RKO (cell line): ENCODE results near the gene C10orf105.

Source experiments
- DNase-seq: peaks from one replicate; pipeline ENCODE4 v3.0.0-alpha.2; 2016; ENCODE audit warnings: low spot score

C10orf105 gene

GRCh38 chr10:71737001-71737833, 17.6 kb upstream of the C10orf105 start:
- DNase-seq, result no peak

GRCh38 chr10:71736570-71736952, 17.0 kb upstream of the C10orf105 start:
- DNase-seq, result no peak

GRCh38 chr10:71735709-71736569, 16.4 kb upstream of the C10orf105 start:
- no peak for DNase-seq

GRCh38 chr10:71734797-71735196, 15.2 kb upstream of the C10orf105 start:
- DNase-seq, result no peak

- DNase-seq, result no peak
Measured at GRCh38 chr10:71731791-71732190, 12.2 kb upstream of the C10orf105 start.

GRCh38 chr10:71729161-71729636, 9.6 kb upstream of the C10orf105 start:
- DNase-seq, result no peak

GRCh38 chr10:71727738-71728737, 8.5 kb upstream of the C10orf105 start:
- no peak for DNase-seq

- DNase-seq, result no peak
Measured at GRCh38 chr10:71727105-71727737, 7.6 kb upstream of the C10orf105 start.

- DNase-seq, result no peak
Measured at GRCh38 chr10:71726580-71727104, 7.1 kb upstream of the C10orf105 start.

GRCh38 chr10:71725998-71726579, 6.5 kb upstream of the C10orf105 start:
- DNase-seq, result no peak

GRCh38 chr10:71725249-71725648, 5.7 kb upstream of the C10orf105 start:
- no peak for DNase-seq

- DNase-seq, result no peak
Measured at GRCh38 chr10:71724539-71724938, 5.0 kb upstream of the C10orf105 start.

GRCh38 chr10:71723311-71723710, 3.7 kb upstream of the C10orf105 start:
- no peak for DNase-seq

- no peak for DNase-seq
Measured at GRCh38 chr10:71722849-71723248, 3.3 kb upstream of the C10orf105 start.

- no peak for DNase-seq
Measured at GRCh38 chr10:71721313-71721712, 1.7 kb upstream of the C10orf105 start.

- no peak for DNase-seq
Measured at GRCh38 chr10:71720288-71720687, 710 bp upstream of the C10orf105 start.

GRCh38 chr10:71719042-71719441, 536 bp downstream of the C10orf105 start:
- DNase-seq, result no peak

- no peak for DNase-seq
Measured at GRCh38 chr10:71718165-71718698, 1.3 kb downstream of the C10orf105 start.

- DNase-seq, result no peak
Measured at GRCh38 chr10:71717551-71717951, 2.0 kb downstream of the C10orf105 start.

- no peak for DNase-seq
Measured at GRCh38 chr10:71717056-71717455, 2.5 kb downstream of the C10orf105 start.
